Measurements from ENCODE around the gene FOSB. TPM values are rescaled to one million over a fixed set of nuclear protein-coding genes. Genes with fewer than 3 reads are reported as not detected.

Gene FOSB
- polyA plus RNA-seq, 2 of the 4 experiments (the other 2 are of a cell fraction): 0.57 to 48.8 TPM

- POLR2A ChIA-PET: no interaction called here
- no peak for ATAC-seq
- no peak for DNase-seq (ENCODE audit: low read depth in 1 of 2, low spot score in 1 of 2)
- FAIRE-seq: no peak
- TF ChIP-seq ESRRA (IDR thresholded peaks at IDR 0.05; ENCODE audit: borderline replicate concordance, low read length): no peak
- TF ChIP-seq, protein P1, sequence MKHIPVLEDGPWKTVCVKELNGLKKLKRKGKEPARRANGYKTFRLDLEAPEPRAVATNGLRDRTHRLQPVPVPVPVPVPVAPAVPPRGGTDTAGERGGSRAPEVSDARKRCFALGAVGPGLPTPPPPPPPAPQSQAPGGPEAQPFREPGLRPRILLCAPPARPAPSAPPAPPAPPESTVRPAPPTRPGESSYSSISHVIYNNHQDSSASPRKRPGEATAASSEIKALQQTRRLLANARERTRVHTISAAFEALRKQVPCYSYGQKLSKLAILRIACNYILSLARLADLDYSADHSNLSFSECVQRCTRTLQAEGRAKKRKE (CRISPR knock-in tag; IDR thresholded peaks at IDR 0.05; ENCODE audit: low read depth): no peak
- TF ChIP-seq NPAS2 (CRISPR knock-in tag; IDR thresholded peaks at IDR 0.05; ENCODE audit: borderline replicate concordance): no peak
- no peak for TF ChIP-seq RNF2 (IDR thresholded peaks at IDR 0.05; ENCODE audit: borderline replicate concordance, low read depth)
- TF ChIP-seq, protein P2, sequence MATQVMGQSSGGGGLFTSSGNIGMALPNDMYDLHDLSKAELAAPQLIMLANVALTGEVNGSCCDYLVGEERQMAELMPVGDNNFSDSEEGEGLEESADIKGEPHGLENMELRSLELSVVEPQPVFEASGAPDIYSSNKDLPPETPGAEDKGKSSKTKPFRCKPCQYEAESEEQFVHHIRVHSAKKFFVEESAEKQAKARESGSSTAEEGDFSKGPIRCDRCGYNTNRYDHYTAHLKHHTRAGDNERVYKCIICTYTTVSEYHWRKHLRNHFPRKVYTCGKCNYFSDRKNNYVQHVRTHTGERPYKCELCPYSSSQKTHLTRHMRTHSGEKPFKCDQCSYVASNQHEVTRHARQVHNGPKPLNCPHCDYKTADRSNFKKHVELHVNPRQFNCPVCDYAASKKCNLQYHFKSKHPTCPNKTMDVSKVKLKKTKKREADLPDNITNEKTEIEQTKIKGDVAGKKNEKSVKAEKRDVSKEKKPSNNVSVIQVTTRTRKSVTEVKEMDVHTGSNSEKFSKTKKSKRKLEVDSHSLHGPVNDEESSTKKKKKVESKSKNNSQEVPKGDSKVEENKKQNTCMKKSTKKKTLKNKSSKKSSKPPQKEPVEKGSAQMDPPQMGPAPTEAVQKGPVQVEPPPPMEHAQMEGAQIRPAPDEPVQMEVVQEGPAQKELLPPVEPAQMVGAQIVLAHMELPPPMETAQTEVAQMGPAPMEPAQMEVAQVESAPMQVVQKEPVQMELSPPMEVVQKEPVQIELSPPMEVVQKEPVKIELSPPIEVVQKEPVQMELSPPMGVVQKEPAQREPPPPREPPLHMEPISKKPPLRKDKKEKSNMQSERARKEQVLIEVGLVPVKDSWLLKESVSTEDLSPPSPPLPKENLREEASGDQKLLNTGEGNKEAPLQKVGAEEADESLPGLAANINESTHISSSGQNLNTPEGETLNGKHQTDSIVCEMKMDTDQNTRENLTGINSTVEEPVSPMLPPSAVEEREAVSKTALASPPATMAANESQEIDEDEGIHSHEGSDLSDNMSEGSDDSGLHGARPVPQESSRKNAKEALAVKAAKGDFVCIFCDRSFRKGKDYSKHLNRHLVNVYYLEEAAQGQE (IDR thresholded peaks at IDR 0.05): no peak
- TF ChIP-seq ZC3H11A (IDR thresholded peaks at IDR 0.05): no peak
- no peak for TF ChIP-seq GATA3 (IDR thresholded peaks at IDR 0.05; ENCODE audit: borderline replicate concordance)
- TF ChIP-seq ZNF302 (CRISPR knock-in tag; IDR thresholded peaks at IDR 0.05): no peak
- Histone ChIP-seq H3K4me2 (no peak overlapping the region), H3K27ac (no peak overlapping the region), H3K9me3 (no peaks in the 10 kb centered on the region), H3K4me3 (no peak overlapping the region), H3K4me1 (peaks cover 19% of the 10 kb centered on the region; the same call in 2 of the 3 replicates)
- CTCF ChIA-PET: interaction anchor here (0.6 to 2.3 kb wide), 7 partner anchors 8 to 59 kb away, joined by 3 to 8 read pairs (median 5); no protein-coding TSS in a partner anchor
- no CpG with 5 or more reads among the region's 3 CpGs for WGBS (ENCODE audit: missing lambda C conversion rate)
Observed at GRCh38 chr19:45419895-45420294, 47.9 kb upstream of the FOSB start.

DNA sequence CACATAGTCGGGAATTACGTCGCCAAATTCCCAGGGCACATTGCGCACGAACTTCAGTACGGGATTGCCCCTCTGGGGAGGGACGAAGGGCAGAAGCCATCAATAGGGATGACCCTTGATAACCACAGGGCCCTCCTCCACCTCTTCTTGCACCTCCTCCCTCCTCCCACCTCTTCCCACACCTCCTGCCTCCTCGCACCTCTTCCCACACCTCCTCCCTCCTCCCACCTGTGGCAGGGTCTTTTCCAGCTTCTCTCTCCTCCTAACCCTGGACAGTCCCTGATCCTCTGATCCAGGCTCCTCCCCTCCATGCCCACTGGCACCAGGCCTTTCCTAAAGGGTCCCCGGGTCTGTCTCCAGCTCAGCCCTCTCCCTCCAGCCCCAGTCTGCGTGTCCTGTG, 47.4 kb upstream of the FOSB start:
- 89% methylated on average over 10 of the region's 10 CpGs for WGBS (ENCODE audit: missing lambda C conversion rate)
- no peak overlapping the region for H3K4me3 ChIP-seq
- no peak for FAIRE-seq

DNA sequence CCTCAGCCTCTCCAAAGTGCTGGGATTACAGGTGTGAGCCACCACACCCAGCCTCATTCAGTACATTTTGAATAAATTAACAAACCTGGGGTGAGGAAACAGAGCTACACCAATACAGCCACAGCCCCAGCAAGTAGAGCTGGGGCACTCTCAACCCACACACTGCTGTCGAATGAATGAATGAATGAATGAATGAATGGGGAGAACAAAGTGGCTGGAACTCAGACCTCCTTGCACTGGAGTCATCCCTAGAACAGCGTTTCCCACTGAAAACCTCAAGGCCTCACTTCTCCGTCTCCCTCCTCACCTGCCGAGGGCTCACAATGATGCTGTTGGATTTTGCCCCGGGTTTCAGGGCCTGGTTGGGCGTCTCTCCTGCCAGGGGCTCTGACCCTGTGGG, 46.9 kb upstream of the FOSB start:
- no peak overlapping the region for H3K27ac ChIP-seq
- ATAC-seq: no peak
- DNase-seq (ENCODE audit: low read depth in 1 of 2, low spot score in 1 of 2): no peak
- WGBS (ENCODE audit: missing lambda C conversion rate): 94% methylated on average over 6 of the region's 6 CpGs
- no peak overlapping the region for H3K4me3 ChIP-seq
- H3K4me2 ChIP-seq: no peak overlapping the region
- ChIA-PET CTCF (interaction anchor here (0.8 to 2.3 kb wide), 6 partner anchors 9 to 58 kb away, joined by 3 to 8 read pairs (median 6); no protein-coding TSS in a partner anchor), POLR2A (no interaction called here)
- FAIRE-seq: no peak
- H3K4me1 ChIP-seq: peaks cover 28% of the 10 kb centered on the region
- no peaks in the 10 kb centered on the region for H3K9me3 ChIP-seq
- TF ChIP-seq RFX5 (IDR thresholded peaks at IDR 0.05) (no peak), EHMT2 (IDR thresholded peaks at IDR 0.05; ENCODE audit: low read depth) (no peak), EHF (CRISPR knock-in tag; IDR thresholded peaks at IDR 0.05) (no peak), FOSL2 (IDR thresholded peaks at IDR 0.05) (no peak), FOSL2 (CRISPR knock-in tag; IDR thresholded peaks at IDR 0.05) (no peak), MAZ (IDR thresholded peaks at IDR 0.05; ENCODE audit: borderline replicate concordance, low read depth, low read length) (no peak), HOXA7 (CRISPR knock-in tag; IDR thresholded peaks at IDR 0.05) (no peak), HDAC2 (IDR thresholded peaks at IDR 0.05) (no peak), CBX8 (IDR thresholded peaks at IDR 0.05) (no peak), TP53 (CRISPR knock-in tag; IDR thresholded peaks at IDR 0.05) (no peak)
- TF ChIP-seq, protein P3, sequence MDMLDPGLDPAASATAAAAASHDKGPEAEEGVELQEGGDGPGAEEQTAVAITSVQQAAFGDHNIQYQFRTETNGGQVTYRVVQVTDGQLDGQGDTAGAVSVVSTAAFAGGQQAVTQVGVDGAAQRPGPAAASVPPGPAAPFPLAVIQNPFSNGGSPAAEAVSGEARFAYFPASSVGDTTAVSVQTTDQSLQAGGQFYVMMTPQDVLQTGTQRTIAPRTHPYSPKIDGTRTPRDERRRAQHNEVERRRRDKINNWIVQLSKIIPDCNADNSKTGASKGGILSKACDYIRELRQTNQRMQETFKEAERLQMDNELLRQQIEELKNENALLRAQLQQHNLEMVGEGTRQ (IDR thresholded peaks at IDR 0.05): no peak

More for the DNA sequence above, 47.4 kb upstream of the FOSB start:
- no peak for ATAC-seq
- H3K9me3 ChIP-seq: no peaks in the 10 kb centered on the region
- H3K4me1 ChIP-seq: peaks cover 23% of the 10 kb centered on the region
- POLR2A ChIA-PET: no interaction called here
- TF ChIP-seq JUNB (IDR thresholded peaks at IDR 0.05) (no peak), MAFK (IDR thresholded peaks at IDR 0.05; ENCODE audit: partially characterized antibody) (no peak)
- no peak overlapping the region for H3K27ac ChIP-seq
- H3K4me2 ChIP-seq: no peak overlapping the region
- CTCF ChIA-PET: interaction anchor here (0.7 to 2.3 kb wide), 7 partner anchors 9 to 58 kb away, joined by 3 to 8 read pairs (median 5); no protein-coding TSS in a partner anchor
- DNase-seq (ENCODE audit: low read depth in 1 of 2, low spot score in 1 of 2): no peak
